SK-N-MC (cell line): ENCODE measurements around the gene ANTXR1.

Source experiments
- FOXP2 ChIP-seq: optimal IDR thresholded peaks from 2 replicates; pipeline ENCODE3; 2011; ENCODE audit warnings: mild to moderate bottlenecking, moderate library complexity; ENCODE audit not compliant: insufficient read depth; ENCODE audit errors: extremely low read length, control extremely low read depth
- POLR2AphosphoS5 ChIP-seq: IDR thresholded peaks from 2 replicates; pipeline ENCODE4 v1.6.1; 2012; ENCODE audit warnings: mild to moderate bottlenecking, low read depth, low read length, borderline replicate concordance

GRCh38 chr2:69231612-69232277, 218.8 kb downstream of the ANTXR1 start:
- TF ChIP-seq POLR2AphosphoS5: no peak
- TF ChIP-seq FOXP2: no peak
